Measurements from ENCODE around the gene MAN2A2.

Gene MAN2A2

DNA sequence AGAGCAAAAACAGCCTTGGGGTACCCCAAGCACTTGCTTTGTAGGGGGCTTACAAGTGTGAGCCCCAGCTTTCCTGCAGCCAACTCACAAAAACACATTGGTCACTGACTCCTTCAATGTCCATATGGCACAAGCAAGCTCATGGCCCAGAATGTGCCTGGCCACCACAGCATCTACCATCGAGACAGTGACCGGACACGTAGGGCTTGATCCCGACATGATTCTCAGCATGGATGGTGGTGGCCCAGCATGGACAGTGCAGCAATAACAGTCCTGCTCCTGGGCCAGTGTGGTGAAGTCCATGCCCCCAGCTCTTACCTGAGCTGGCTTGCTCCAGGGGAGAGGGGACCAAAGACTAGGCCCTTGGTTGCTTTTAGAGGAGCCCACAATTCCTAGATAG, 37.9 kb downstream of the MAN2A2 start:
- Histone ChIP-seq H3K4me1 (ENCODE audit: control insufficient read depth, insufficient read depth, low read length) (peaks cover 2% of the 10 kb centered on the region), H3K27ac (ENCODE audit: low read depth, low read length) (no peak overlapping the region), H3K9ac (ENCODE audit: low read length) (no peak overlapping the region), H3K27me3 (ENCODE audit: control insufficient read depth, insufficient read depth, low read length) (no peaks in the 10 kb centered on the region), H3K36me3 (ENCODE audit: control insufficient read depth, insufficient read depth, low read length) (peaks cover 28% of the 10 kb centered on the region), H3K4me3 (ENCODE audit: low read length) (no peak overlapping the region)

DNA sequence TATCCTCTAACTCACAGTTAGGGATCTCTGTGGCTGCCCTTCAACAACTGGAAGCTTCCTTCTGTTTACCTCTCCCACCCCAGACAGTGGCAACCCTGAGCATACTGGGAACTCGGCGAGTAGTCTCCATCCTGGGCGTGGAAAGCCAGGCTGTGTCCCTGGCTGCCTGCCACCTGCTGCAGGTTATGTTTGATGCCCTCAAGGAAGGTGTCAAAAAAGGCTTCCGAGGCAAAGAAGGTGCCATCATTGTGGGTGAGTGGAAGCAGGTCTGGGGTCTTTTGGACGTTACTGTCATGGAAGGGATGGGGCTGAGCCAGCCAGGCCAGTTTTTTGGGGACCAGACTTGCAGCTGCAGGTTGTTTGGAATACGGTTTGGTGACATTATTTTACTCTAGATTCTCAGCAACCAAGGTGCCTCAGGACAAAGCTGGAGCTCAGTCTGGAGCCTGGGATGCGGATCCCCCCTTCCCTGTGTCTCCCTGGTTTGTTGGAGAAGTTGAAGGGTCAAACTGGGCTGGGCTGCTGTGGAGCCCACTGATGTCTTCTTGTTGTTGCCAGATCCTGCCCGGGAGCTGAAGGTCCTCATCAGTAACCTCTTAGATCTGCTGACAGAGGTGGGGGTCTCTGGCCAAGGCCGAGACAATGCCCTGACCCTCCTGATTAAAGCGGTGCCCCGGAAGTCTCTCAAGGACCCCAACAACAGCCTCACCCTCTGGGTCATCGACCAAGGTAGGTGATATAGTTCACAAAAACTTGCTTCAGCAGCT, 39.4 kb downstream of the MAN2A2 start:
- Histone ChIP-seq H3K36me3 (ENCODE audit: control insufficient read depth, insufficient read depth, low read length) (peaks cover 41% of the 10 kb centered on the region), H3K27me3 (ENCODE audit: control insufficient read depth, insufficient read depth, low read length) (no peaks in the 10 kb centered on the region), H3K4me3 (ENCODE audit: low read length) (no peak overlapping the region), H3K4me1 (ENCODE audit: control insufficient read depth, insufficient read depth, low read length) (no peaks in the 10 kb centered on the region), H3K9ac (ENCODE audit: low read length) (no peak overlapping the region), H3K27ac (ENCODE audit: low read depth, low read length) (no peak overlapping the region)

DNA sequence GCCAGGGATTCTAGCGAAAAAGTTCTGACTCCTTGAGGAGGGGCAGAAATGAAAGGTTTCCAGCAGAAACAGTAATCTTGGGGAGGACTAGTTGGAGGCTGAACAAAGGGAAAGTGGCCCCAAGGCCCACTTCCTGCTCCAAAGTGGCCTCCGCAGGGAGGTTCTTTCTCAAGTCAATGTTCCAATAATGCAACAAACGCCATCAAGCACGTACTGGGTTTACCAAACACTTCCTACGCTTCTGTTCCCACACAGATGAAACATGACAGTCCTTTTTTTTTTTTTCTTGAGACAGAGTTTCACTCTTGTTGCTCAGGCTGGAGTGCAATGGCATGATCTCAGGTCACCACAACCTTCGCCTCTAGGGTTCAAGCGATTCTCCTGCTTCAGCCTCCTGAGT, 42.0 kb downstream of the MAN2A2 start:
- H3K9ac ChIP-seq (ENCODE audit: low read length) = no peak overlapping the region
- peaks cover 38% of the 10 kb centered on the region for H3K36me3 ChIP-seq (ENCODE audit: control insufficient read depth, insufficient read depth, low read length)
- H3K4me1 ChIP-seq (ENCODE audit: control insufficient read depth, insufficient read depth, low read length) = no peaks in the 10 kb centered on the region
- no peak overlapping the region for H3K27ac ChIP-seq (ENCODE audit: low read depth, low read length)
- no peak overlapping the region for H3K4me3 ChIP-seq (ENCODE audit: low read length)
- H3K27me3 ChIP-seq (ENCODE audit: control insufficient read depth, insufficient read depth, low read length) = no peaks in the 10 kb centered on the region

DNA sequence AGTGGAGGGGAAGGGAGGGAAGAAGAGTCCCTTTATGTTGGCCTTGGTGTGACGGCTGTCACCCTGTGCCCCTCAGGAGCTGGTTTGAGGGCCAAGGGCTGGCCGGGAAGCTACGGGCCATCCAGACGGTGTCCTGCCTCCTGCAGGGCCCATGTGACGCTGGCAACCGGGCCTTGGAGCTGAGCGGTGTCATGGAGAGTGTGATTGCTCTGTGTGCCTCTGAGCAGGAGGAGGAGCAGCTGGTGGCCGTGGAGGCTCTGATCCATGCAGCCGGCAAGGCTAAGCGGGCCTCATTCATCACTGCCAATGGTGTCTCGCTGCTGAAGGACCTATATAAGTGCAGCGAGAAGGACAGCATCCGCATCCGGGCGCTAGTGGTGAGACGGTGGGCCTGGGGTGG, 43.4 kb downstream of the MAN2A2 start:
- Histone ChIP-seq H3K36me3 (ENCODE audit: control insufficient read depth, insufficient read depth, low read length) (peaks cover 34% of the 10 kb centered on the region), H3K4me1 (ENCODE audit: control insufficient read depth, insufficient read depth, low read length) (no peaks in the 10 kb centered on the region), H3K4me3 (ENCODE audit: low read length) (no peak overlapping the region), H3K27ac (ENCODE audit: low read depth, low read length) (no peak overlapping the region), H3K27me3 (ENCODE audit: control insufficient read depth, insufficient read depth, low read length) (no peaks in the 10 kb centered on the region), H3K9ac (ENCODE audit: low read length) (no peak overlapping the region)

DNA sequence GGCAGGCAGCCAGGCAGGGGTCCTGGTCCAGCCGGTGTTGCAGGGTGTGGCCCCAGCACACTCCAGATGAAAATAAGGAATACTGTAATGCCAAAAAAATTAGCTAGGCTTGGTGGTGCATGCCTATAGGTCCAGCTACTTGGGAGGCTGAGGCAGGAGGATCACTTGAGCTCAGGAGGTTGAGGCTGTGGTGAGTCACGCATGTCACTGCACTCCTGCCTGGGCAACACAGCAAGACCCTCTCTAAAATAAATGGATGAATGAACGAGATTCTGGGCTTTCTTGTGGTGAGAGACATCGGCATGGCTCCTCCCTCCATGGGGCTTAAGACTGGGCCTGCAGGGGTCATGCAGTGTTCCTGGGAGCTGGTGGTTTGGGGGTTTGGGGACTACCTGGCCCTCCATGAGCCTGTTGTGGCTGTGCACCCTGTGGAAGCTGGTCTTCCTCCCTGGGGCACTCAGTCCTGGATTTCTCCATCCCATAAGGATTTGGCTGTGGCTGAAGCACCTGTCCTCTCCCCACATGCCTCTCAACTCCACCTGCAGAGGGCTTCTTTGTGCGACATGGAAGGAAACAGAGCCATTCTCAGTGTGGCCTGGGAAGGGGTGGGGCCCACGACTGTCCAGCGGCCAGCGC, 44.0 kb downstream of the MAN2A2 start:
- Histone ChIP-seq H3K36me3 (ENCODE audit: control insufficient read depth, insufficient read depth, low read length) (peaks cover 37% of the 10 kb centered on the region), H3K4me1 (ENCODE audit: control insufficient read depth, insufficient read depth, low read length) (no peaks in the 10 kb centered on the region), H3K27ac (ENCODE audit: low read depth, low read length) (no peak overlapping the region), H3K4me3 (ENCODE audit: low read length) (no peak overlapping the region), H3K27me3 (ENCODE audit: control insufficient read depth, insufficient read depth, low read length) (no peaks in the 10 kb centered on the region), H3K9ac (ENCODE audit: low read length) (no peak overlapping the region)

DNA sequence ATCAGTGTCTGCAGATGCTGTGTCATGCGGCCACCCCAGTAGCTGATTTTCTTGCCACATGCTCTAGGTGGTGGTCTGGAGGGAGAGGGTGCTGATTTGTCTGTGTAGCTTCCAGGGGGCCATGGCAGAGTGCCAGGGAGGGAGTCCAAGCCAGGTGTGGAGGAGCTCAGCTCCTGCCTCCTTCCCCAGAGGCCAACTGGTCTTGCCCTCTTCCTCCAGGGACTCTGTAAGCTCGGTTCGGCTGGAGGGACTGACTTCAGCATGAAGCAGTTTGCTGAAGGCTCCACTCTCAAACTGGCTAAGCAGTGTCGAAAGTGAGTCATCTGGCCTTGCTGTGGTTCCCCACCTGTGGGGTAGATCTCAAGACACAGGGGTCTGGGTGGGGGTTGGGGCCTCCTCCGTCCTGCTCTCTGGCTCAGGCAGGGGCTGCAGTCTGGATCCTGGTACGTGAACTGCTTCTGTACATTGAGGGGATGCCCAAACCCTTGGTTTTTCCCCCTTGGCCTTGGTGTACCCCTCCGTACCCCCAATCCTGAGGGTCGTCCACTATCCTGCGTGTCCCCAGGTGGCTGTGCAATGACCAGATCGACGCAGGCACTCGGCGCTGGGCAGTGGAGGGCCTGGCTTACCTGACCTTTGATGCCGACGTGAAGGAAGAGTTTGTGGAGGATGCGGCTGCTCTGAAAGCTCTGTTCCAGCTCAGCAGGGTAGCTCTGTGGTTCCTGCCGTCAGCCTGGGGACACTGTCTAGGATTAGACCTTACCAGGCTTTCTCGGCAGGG, 44.7 kb downstream of the MAN2A2 start:
- H3K27ac ChIP-seq (ENCODE audit: low read depth, low read length) = no peak overlapping the region
- no peak overlapping the region for H3K4me3 ChIP-seq (ENCODE audit: low read length)
- no peaks in the 10 kb centered on the region for H3K27me3 ChIP-seq (ENCODE audit: control insufficient read depth, insufficient read depth, low read length)
- no peak overlapping the region for H3K9ac ChIP-seq (ENCODE audit: low read length)
- H3K36me3 ChIP-seq (ENCODE audit: control insufficient read depth, insufficient read depth, low read length) = peaks cover 32% of the 10 kb centered on the region
- H3K4me1 ChIP-seq (ENCODE audit: control insufficient read depth, insufficient read depth, low read length) = no peaks in the 10 kb centered on the region

DNA sequence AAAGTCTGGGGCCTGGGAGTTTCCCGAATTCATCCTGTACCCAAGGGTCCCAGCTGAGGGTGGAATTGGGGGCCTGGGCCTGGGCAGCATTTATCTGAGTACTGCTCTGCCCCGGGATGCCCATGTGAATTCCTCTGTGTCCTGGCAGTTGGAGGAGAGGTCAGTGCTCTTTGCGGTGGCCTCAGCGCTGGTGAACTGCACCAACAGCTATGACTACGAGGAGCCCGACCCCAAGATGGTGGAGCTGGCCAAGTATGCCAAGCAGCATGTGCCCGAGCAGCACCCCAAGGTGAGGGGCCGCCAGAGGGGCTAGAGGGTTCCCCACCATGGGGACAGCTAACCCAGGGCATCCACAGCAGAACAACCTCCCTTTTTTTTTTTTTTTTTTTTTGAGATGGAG, 45.4 kb downstream of the MAN2A2 start:
- H3K4me3 ChIP-seq (ENCODE audit: low read length) = no peak overlapping the region
- H3K4me1 ChIP-seq (ENCODE audit: control insufficient read depth, insufficient read depth, low read length) = no peaks in the 10 kb centered on the region
- no peaks in the 10 kb centered on the region for H3K27me3 ChIP-seq (ENCODE audit: control insufficient read depth, insufficient read depth, low read length)
- H3K27ac ChIP-seq (ENCODE audit: low read depth, low read length) = no peak overlapping the region
- H3K9ac ChIP-seq (ENCODE audit: low read length) = no peak overlapping the region
- H3K36me3 ChIP-seq (ENCODE audit: control insufficient read depth, insufficient read depth, low read length) = peaks cover 34% of the 10 kb centered on the region

DNA sequence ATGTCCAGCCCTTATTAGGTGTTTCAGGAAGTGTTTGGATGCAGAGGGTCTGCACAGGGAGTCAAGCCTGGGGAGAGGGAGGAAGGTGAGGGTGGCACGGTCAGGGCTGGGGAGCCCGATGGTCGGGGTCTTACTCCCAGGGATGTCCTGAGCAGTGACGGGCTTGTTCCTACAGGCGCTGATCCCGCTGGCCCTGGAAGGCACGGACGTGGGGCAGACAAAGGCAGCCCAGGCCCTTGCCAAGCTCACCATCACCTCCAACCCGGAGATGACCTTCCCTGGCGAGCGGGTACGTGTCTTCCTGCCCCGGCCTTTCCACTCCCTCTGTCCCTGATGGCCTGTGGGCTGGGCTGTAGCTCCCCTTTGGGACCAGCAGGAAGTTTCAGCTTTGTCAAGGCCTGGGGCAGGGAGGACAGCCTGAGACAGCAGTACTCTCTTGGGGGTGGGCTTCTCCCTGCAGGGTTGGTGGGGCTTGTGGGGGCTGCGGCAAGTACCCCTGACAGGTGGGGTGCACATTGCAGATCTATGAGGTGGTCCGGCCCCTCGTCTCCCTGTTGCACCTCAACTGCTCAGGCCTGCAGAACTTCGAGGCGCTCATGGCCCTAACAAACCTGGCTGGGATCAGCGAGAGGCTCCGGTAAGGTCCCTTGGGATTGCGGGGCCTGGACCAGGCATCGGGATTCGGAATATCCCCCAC, 47.0 kb downstream of the MAN2A2 start:
- H3K36me3 ChIP-seq (ENCODE audit: control insufficient read depth, insufficient read depth, low read length) = peaks cover 34% of the 10 kb centered on the region
- H3K4me3 ChIP-seq (ENCODE audit: low read length) = no peak overlapping the region
- H3K4me1 ChIP-seq (ENCODE audit: control insufficient read depth, insufficient read depth, low read length) = no peaks in the 10 kb centered on the region

DNA sequence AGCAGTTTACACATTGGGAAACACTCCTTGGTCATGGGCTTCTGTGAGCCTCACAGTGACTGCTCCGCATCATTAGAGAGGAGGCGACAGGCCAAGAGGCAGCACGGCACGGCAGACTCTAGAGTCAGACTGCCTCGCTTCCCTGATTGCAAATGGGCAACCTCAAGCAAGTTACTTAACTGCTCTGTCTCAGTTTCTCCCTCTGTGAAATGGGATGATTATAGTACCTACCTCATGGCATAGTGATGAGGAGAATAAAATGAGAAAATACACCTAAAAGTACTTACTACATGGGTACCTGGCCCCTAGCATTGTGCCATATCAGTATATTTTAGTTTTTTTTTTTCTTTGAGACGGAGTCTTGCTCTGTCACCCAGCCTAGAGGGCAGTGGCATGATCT, 47.6 kb downstream of the MAN2A2 start:
- Histone ChIP-seq H3K4me3 (ENCODE audit: low read length) (no peak overlapping the region), H3K27me3 (ENCODE audit: control insufficient read depth, insufficient read depth, low read length) (no peaks in the 10 kb centered on the region), H3K27ac (ENCODE audit: low read depth, low read length) (no peak overlapping the region), H3K36me3 (ENCODE audit: control insufficient read depth, insufficient read depth, low read length) (peaks cover 34% of the 10 kb centered on the region), H3K9ac (ENCODE audit: low read length) (no peak overlapping the region), H3K4me1 (ENCODE audit: control insufficient read depth, insufficient read depth, low read length) (no peaks in the 10 kb centered on the region)

More for the DNA sequence above, 47.0 kb downstream of the MAN2A2 start:
- no peaks in the 10 kb centered on the region for H3K27me3 ChIP-seq (ENCODE audit: control insufficient read depth, insufficient read depth, low read length)
- H3K9ac ChIP-seq (ENCODE audit: low read length) = no peak overlapping the region
- H3K27ac ChIP-seq (ENCODE audit: low read depth, low read length) = no peak overlapping the region

DNA sequence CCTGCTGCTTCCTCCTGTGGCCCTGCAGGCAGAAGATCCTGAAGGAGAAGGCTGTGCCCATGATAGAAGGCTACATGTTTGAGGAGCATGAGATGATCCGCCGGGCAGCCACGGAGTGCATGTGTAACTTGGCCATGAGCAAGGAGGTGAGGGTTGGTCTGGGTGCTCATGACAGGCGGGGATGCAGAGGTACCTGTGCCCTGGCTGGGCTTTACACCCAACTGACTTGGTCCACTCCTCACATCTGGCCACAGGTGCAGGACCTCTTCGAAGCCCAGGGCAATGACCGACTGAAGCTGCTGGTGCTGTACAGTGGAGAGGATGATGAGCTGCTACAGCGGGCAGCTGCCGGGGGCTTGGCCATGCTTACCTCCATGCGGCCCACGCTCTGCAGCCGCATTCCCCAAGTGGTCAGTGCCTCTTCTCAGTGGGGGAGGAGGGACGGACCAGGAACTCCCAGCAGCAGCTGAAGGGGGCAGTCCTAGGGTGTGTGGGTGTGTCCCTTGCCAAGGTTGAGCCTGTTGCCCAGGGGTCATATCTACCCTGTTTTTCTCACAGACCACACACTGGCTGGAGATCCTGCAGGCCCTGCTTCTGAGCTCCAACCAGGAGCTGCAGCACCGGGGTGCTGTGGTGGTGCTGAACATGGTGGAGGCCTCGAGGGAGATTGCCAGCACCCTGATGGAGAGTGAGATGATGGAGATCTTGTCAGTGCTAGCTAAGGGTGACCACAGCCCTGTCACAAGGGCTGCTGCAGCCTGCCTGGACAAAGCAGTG, 50.0 kb downstream of the MAN2A2 start:
- H3K27me3 ChIP-seq (ENCODE audit: control insufficient read depth, insufficient read depth, low read length) = no peaks in the 10 kb centered on the region
- H3K9ac ChIP-seq (ENCODE audit: low read length) = no peak overlapping the region
- no peak overlapping the region for H3K27ac ChIP-seq (ENCODE audit: low read depth, low read length)
- H3K36me3 ChIP-seq (ENCODE audit: control insufficient read depth, insufficient read depth, low read length) = peaks cover 20% of the 10 kb centered on the region
- H3K4me1 ChIP-seq (ENCODE audit: control insufficient read depth, insufficient read depth, low read length) = no peaks in the 10 kb centered on the region
- no peak overlapping the region for H3K4me3 ChIP-seq (ENCODE audit: low read length)

DNA sequence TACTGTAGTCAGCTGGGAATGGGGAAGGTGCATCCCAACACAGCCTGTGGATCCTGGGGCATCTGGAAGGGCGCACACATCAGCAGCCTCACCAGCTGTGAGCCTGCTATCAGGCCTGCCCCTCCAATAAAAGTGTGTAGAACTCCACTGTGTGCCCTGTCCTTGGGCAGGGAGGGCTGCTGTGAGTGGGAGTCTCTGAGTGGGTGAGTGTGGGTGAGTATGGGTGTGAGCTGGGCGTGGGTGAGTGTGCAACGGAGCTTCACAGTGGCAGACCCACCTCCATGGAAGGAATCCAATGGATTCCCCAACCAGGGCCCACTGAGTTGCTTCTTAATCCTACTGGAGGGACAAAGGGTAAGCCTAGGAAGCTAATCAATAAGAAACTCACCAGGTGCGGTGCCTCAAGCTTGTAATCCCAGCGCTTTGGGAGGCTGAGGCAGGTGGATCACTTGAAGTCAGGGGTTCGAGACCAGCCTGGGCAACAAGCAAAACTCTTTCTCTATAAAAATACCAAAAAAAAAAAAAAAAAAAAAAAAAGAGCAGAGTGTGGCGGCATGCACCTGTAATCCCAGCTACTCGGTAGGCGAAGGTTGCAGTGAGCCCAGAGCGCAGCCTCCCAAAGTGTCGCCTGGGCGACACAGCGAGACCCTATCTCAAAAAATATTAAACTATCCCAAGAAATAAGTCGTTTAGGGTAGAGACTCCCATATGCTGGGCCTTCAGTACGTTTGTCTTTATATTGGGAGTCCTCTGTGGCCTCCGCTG, 51.0 kb downstream of the MAN2A2 start:
- peak overlapping the region; percentile 93 for H3K27ac ChIP-seq (ENCODE audit: low read depth, low read length)
- peaks cover 18% of the 10 kb centered on the region for H3K36me3 ChIP-seq (ENCODE audit: control insufficient read depth, insufficient read depth, low read length)
- no peak overlapping the region for H3K4me3 ChIP-seq (ENCODE audit: low read length)
- H3K9ac ChIP-seq (ENCODE audit: low read length) = no peak overlapping the region
- no peaks in the 10 kb centered on the region for H3K4me1 ChIP-seq (ENCODE audit: control insufficient read depth, insufficient read depth, low read length)
- H3K27me3 ChIP-seq (ENCODE audit: control insufficient read depth, insufficient read depth, low read length) = no peaks in the 10 kb centered on the region

All from rectal smooth muscle tissue (tissue), 1 donor.